KMS-11 (cell line): ENCODE results near the gene C1QB.
"Not testable (repeated sequence)": the region's sequence is repeated elsewhere in the genome, so short reads cannot be mapped to it uniquely, and the experiment has no call there.

Experiments used
- H2AFZ ChIP-seq: fragments of 200-600 bp; sonication (generic); 2 replicates; pipeline ENCODE4 v1.6.1; 2016; ENCODE audit warnings: antibody characterized with exemption, mixed run types, low read depth
- H3K27ac ChIP-seq: fragments of 200-600 bp; sonication (generic); 2 replicates; pipeline ENCODE4 v1.6.1; 2016; ENCODE audit warnings: mild to moderate bottlenecking, mixed run types
- H3K27me3 ChIP-seq: fragments of 200-600 bp; sonication (generic); 2 replicates; pipeline ENCODE4 v1.6.1; 2017; ENCODE audit warnings: mild to moderate bottlenecking, low read depth, mixed run types, moderate library complexity; ENCODE audit not compliant: insufficient read depth
- H3K36me3 ChIP-seq: fragments of 200-600 bp; sonication (generic); 2 replicates; pipeline ENCODE4 v1.6.1; 2017; ENCODE audit warnings: mild to moderate bottlenecking, mixed run types; ENCODE audit not compliant: insufficient read depth
- H3K4me1 ChIP-seq: fragments of 200-600 bp; sonication (generic); 2 replicates; pipeline ENCODE4 v1.6.1; 2016; ENCODE audit warnings: mild to moderate bottlenecking, low read depth, mixed run types; ENCODE audit not compliant: poor library complexity, severe bottlenecking
- H3K4me2 ChIP-seq: fragments of 200-600 bp; sonication (generic); 2 replicates; pipeline ENCODE4 v1.7.0; 2016; ENCODE audit warnings: mild to moderate bottlenecking, mixed run types
- H3K4me3 ChIP-seq: fragments of 200-600 bp; sonication (generic); IDR thresholded peaks from 2 replicates; pipeline ENCODE4 v1.6.1; 2017; ENCODE audit warnings: low read depth, low read length, mixed read lengths; ENCODE audit not compliant: insufficient read depth
- H3K79me2 ChIP-seq: fragments of 200-600 bp; sonication (generic); 2 replicates; pipeline ENCODE4 v1.6.1; 2016; ENCODE audit warnings: low read depth, mixed run types; ENCODE audit not compliant: insufficient read depth
- H3K9ac ChIP-seq: fragments of 200-600 bp; sonication (generic); 2 replicates; pipeline ENCODE4 v1.6.1; 2016; ENCODE audit warnings: mild to moderate bottlenecking, mixed run types
- H4K20me1 ChIP-seq: fragments of 200-600 bp; sonication (generic); 2 replicates; pipeline ENCODE4 v1.6.1; 2016; ENCODE audit warnings: mild to moderate bottlenecking, mixed run types; ENCODE audit not compliant: insufficient read depth
- TF ChIP-seq, protein P1 (sequence below): fragments of 200-600 bp; sonication (generic); conservative IDR thresholded peaks from 2 replicates; pipeline ENCODE4 v1.6.1; 2017; ENCODE audit warnings: low read depth, mild to moderate bottlenecking, antibody characterized with exemption, low read length, moderate library complexity, mixed read lengths

The C1QB gene

DNA sequence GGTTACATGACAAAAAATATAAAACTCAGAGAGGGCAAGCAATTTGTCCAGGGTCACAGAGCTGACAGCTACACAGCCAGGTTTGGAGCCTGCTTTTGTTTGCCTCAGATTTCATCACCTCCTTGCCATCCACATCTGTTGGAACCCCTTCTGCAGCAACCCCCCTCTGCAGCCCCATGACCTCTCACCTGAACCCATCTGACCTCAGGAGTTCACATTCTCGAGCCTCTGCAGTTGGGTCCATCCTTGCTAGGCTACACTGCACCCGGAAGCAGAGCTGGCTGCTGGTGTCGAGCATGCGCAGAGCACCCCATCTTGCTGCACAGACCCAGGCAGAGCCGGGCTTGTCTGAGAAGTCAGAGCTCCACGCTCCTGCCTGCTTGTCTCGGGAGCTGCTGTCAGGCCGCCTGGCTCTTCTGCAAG is 10.0 kb downstream of the C1QB start:
- Histone ChIP-seq H3K4me2 (no peak overlapping the region), H3K4me3 (no peak overlapping the region), H3K27ac (no peak overlapping the region), H4K20me1 (no peaks in the 10 kb centered on the region), H3K4me1 (no peaks in the 10 kb centered on the region), H3K9ac (no peak overlapping the region), H2AFZ (no peak overlapping the region), H3K79me2 (no peaks in the 10 kb centered on the region), H3K27me3 (peaks cover 72% of the 10 kb centered on the region), H3K36me3 (no peaks in the 10 kb centered on the region)
- TF ChIP-seq, protein P1, sequence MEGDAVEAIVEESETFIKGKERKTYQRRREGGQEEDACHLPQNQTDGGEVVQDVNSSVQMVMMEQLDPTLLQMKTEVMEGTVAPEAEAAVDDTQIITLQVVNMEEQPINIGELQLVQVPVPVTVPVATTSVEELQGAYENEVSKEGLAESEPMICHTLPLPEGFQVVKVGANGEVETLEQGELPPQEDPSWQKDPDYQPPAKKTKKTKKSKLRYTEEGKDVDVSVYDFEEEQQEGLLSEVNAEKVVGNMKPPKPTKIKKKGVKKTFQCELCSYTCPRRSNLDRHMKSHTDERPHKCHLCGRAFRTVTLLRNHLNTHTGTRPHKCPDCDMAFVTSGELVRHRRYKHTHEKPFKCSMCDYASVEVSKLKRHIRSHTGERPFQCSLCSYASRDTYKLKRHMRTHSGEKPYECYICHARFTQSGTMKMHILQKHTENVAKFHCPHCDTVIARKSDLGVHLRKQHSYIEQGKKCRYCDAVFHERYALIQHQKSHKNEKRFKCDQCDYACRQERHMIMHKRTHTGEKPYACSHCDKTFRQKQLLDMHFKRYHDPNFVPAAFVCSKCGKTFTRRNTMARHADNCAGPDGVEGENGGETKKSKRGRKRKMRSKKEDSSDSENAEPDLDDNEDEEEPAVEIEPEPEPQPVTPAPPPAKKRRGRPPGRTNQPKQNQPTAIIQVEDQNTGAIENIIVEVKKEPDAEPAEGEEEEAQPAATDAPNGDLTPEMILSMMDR, result no peak

- H3K9ac ChIP-seq, result no peak overlapping the region
- no peak overlapping the region for H3K4me2 ChIP-seq
- no peaks in the 10 kb centered on the region for H3K36me3 ChIP-seq
- H3K79me2 ChIP-seq, result no peaks in the 10 kb centered on the region
- no peak overlapping the region for H3K4me3 ChIP-seq
- TF ChIP-seq, protein P1, result peak; percentile 16; the same call in 1 of the 2 replicates
- H3K27ac ChIP-seq, result no peak overlapping the region
- H2AFZ ChIP-seq, result no peak overlapping the region
- peaks cover 84% of the 10 kb centered on the region for H3K27me3 ChIP-seq
- H3K4me1 ChIP-seq, result no peaks in the 10 kb centered on the region
- H4K20me1 ChIP-seq, result no peaks in the 10 kb centered on the region
Measured at GRCh38 chr1:22665752-22666151, 12.7 kb downstream of the C1QB start.

- no peaks in the 10 kb centered on the region for H3K79me2 ChIP-seq
- no peaks in the 10 kb centered on the region for H3K4me1 ChIP-seq
- TF ChIP-seq, protein P1, result no peak
- no peaks in the 10 kb centered on the region for H3K36me3 ChIP-seq
- H3K9ac ChIP-seq, result no peak overlapping the region
- no peak overlapping the region for H3K4me3 ChIP-seq
- no peak overlapping the region for H3K4me2 ChIP-seq
- H4K20me1 ChIP-seq, result no peaks in the 10 kb centered on the region
- H3K27me3 ChIP-seq, result peaks cover 81% of the 10 kb centered on the region
- H3K27ac ChIP-seq, result no peak overlapping the region
- no peak overlapping the region for H2AFZ ChIP-seq
Measured at GRCh38 chr1:22666412-22666811, 13.4 kb downstream of the C1QB start.

DNA sequence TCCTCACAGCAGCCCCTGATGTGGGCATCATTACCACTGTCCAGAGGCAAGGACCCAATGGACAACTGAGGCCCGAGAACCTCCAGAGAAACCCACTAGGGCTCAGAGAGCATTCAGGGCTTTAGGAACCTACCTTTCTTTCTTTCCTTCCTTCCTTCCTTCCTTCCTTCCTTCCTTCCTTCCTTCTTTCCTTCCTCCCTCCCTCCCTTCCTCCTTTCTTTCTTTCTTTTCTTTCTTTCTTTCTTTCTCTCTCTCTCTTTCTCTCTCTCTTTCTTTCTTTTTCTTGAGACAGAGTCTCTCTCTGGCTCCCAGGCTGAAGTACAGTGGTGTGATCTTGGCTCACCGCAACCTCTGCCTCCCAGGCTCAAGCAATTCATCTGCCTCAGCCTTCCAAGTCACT is 15.8 kb downstream of the C1QB start:
- not testable (repeated sequence) for H2AFZ ChIP-seq, H3K4me1 ChIP-seq, H3K4me2 ChIP-seq, H3K9ac ChIP-seq, H3K36me3 ChIP-seq, H4K20me1 ChIP-seq, H3K27ac ChIP-seq, H3K79me2 ChIP-seq, H3K4me3 ChIP-seq
- H3K27me3 ChIP-seq, result peaks cover 91% of the 10 kb centered on the region

- Histone ChIP-seq H2AFZ (no peak overlapping the region), H3K4me3 (no peak overlapping the region), H3K4me2 (no peak overlapping the region), H3K36me3 (no peaks in the 10 kb centered on the region), H3K27ac (no peak overlapping the region), H3K27me3 (peaks cover 90% of the 10 kb centered on the region), H3K9ac (no peak overlapping the region), H3K4me1 (no peaks in the 10 kb centered on the region), H4K20me1 (no peaks in the 10 kb centered on the region), H3K79me2 (no peaks in the 10 kb centered on the region)
- TF ChIP-seq, protein P1, result no peak
Measured at GRCh38 chr1:22670352-22670975, 17.4 kb downstream of the C1QB start.
